Midbrain (tissue), 1 donor: ENCODE results near the gene GNAQ.
A peak's percentile ranks its signal among the peaks of the same experiment; 100 is the strongest.

ENCODE experiments used
- DNase-seq: peaks from one replicate; lab custom pipeline; 2025; lab: John Stamatoyannopoulos, UW

Gene GNAQ

DNA sequence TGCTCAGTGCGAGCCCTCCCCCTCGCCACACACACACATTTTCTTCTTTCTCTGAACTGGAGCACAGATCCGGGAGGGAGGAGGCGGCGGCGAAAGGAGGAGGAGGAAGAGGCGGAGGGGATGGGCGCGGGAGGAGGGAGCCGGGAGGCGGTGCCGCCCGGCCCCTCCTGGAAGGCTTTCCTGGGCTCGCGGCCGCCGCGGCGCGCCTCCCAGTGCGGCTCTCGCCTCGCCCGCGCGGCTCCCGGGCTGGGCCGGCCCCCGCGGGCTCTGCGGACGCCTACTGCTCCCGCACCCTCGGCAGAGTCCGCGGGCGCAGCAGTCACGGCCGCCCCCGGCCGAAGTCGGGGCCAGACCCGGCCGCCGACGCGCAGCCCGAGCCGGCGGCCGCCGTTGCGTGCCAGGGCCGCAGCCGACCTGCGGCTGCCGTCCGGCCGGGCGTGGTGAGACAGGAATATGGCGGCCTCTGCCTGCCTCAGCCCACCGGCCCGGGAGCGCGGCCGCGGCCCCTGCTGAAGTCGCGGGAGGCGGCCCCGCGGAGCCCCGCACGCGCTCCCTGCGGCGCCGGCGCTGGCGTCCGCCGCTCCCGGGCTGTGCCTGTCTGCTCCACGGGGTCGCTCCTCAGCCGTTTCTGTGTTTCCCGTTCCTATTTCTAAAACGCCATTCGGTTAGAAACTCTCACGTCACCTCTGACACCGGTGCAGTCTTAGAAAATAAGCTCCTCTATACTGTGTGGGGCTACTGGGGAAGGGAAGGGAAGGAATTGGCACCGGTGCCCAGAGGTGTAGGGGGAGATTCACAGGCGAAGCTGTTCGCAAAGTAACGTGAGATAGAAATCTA, 500 bp upstream of the GNAQ start:
- DNase-seq = peak; percentile 92

DNA sequence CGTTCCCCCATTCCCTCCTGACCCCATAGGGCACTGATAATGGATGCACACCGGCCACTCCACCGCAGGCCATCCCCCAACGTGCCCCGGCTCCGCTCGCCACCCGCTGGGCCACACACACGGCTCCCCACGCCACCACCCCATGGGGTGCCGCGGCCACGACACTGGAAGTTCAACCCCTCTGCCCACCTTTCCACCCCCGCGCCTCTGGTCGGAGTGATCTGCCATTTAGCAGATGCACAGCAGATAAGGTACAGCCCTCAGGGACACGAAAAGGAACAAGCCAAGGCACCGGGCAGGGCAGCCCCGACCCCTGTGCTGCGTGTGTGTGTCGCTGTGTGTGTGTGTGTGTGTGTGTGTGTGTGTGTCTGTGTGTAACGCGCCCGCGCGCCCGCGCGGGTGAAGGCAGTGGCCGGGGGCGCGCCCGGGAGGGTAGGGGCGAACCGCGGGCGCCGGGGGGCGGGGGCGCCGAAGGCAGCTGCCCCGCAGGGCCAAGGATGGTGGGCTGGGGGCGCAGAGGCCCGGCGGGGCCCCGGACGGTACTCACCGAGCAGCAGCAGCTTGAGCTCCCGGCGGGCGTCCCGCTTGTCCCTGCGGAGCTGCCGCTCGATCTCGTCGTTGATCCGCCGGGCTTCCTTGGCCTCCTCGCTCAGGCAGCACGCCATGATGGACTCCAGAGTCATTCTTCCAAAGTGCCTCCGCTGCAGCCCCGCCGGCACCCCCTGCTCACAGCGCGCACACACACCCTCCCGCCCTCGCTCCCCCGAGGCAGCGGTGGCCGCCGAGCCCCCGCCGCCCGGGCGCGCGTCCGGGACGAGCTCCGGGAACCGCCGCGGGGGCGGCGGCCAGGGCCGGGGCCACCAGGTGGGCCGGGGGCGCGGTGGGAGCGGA, 813 bp downstream of the GNAQ start:
- DNase-seq = peak; percentile 61

GRCh38 chr9:78030296-78030552, 1.4 kb downstream of the GNAQ start:
- DNase-seq = no peak

GRCh38 chr9:78029551-78030295, 1.9 kb downstream of the GNAQ start:
- peak; percentile 59 for DNase-seq

- no peak for DNase-seq
These were observed 2.7 kb downstream of the GNAQ start for GRCh38 chr9:78028926-78029325.

DNA sequence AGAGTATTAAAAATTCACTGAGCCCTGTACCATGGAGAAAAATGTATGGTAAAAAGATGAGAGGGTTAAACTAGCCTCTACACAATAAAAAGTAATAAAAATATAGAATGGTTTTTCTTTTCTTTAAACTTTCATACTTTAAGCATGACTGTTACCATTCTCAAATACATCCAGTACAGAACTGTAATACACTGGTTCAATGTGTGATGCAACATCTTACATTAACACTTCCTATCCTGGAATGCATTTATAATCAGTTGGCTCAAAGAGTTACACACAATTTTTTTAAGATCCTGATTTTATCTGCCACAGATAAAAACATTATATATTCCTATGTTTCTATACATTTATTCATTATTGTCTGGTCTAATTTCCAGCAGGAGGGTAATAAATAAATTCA, 4.7 kb downstream of the GNAQ start:
- DNase-seq = no peak

DNA sequence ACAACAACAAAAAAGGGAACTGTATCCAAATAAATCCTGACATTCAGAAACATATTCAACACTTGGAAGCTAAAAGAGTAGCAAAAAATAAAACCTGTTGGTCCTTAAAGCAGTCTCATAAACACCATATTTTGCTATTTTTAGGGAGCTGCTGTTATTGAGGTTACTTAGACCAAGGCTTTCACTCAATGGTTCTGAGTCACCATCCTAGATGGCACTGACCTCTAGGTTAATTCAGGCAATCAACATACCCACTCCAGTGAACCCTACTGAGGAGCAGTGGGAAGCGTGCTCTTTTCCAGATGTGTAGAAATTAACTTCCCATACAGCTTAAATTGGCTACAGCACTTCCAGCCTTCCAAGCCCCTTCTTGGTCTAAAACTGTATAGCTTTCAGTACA, 5.2 kb downstream of the GNAQ start:
- no peak for DNase-seq

DNA sequence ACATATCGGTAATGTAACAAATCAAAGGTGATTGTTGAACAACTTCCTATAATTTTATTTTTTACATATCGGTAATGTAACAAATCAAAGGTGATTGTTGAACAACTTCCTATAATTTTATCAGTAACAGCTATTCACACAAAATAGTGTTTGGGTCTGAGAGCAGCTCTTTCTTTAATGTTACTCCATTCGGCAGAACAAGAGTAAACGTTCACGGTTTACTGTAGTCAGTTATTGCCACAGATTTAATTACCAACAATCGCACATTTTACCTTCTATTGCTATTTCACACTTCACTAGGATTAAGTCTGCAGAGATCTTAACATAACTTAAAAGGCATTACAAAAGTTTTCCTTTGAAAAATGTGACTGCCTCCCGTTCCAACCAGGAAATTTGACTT, 6.4 kb downstream of the GNAQ start:
- DNase-seq = no peak

DNA sequence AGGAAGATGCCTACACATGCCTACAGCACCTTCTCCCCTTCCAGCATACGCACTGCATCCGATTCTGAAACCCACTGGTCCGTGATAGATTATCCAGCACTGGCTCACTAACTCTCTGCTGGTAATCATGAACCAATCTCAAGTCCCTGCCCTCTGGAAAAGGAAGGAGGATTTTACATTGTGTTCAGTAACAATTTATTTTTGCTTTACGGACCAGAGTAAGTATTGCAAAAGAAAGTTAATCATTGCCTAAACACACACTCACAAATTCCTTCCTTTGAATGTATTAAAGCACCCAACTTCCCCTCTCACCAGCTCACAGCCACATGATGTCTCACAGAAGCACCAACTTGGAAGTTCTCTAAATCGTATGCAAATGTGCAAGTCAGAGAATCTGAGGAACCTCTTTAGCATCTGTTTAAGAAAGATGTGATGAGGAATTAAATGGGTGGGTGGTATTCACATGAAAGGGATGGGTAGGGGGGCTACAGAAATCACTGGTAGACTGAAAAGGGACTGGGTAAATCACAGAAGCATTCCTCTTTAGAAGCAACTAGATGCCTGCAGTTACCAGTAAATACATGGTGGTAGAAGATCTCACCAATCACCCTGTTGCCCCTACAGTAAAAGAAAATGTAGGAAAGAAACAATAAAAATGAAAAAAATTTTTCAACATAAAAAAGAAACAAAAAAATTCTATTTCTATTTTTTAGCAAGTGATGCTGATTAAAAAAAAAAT, 8.4 kb downstream of the GNAQ start:
- peak; percentile 57 for DNase-seq

- DNase-seq = peak; percentile 35
These were observed 9.9 kb downstream of the GNAQ start for GRCh38 chr9:78021697-78022096.

DNA sequence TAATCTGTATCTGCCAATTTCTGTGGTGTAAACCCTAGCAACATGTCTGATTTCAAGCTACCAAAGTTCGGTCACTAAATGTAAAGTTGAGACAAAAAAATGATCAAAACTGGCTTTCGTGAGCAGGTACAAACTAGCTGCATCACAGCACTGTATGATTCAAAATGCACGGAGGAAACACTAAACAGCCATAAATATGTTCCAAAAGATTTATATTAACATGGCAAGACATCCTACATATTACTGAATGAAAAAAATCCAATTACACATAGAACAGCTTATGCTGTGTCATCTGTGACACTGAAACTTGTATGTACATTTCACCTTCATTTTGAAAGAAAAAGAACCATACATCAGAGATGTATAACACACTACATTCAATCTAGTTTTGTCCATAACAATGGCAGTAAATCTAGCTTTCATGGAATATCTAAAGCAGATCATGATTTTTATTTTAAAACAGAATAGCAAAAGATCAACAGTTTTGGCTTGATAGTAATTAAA, 14.4 kb downstream of the GNAQ start:
- no peak for DNase-seq

- no peak for DNase-seq
These were observed 16.4 kb downstream of the GNAQ start for GRCh38 chr9:78015241-78015640.

DNA sequence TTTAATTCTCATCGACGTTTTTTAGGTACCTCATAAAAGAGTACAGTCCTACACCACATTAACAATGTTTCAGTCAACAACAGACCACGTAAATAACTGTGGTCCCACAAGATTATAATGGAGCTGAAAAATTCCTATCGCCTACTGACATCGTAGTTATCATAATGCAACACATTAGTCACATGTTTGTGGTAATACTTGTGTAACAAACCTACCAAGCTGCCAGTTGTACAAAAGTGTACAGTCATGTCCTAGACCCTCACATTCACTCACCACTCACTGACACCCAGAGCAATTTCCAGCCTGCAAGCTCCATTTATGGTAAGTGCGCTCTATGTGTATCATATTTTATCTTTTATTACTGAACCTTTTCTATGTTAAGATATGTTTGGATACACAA, 16.8 kb downstream of the GNAQ start:
- DNase-seq = no peak

- DNase-seq = no peak
These were observed 17.7 kb downstream of the GNAQ start for GRCh38 chr9:78013934-78014333.

DNA sequence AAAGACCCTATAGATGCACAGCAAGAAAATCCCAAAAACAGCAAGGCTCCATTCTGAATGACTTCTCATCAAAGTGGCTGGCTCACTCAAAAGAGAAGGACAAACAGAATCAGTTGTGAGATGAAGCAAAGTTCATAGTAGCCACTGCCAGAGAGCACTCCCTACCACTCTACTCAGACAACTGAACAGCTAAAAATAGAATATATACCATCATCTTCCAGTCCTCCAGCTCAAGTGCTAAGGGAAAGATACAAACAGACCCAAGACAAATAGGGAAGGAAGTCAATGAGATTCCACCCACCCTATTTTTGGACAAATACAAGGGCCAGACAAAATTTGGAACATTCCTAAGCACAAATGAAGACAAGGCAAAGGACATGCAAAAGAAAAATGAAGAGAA, 20.6 kb downstream of the GNAQ start:
- no peak for DNase-seq

GRCh38 chr9:78010445-78010844, 21.2 kb downstream of the GNAQ start:
- DNase-seq = no peak

- no peak for DNase-seq
These were observed 22.4 kb downstream of the GNAQ start for GRCh38 chr9:78009186-78009585.

GRCh38 chr9:78006734-78007133, 24.9 kb downstream of the GNAQ start:
- DNase-seq = no peak

DNA sequence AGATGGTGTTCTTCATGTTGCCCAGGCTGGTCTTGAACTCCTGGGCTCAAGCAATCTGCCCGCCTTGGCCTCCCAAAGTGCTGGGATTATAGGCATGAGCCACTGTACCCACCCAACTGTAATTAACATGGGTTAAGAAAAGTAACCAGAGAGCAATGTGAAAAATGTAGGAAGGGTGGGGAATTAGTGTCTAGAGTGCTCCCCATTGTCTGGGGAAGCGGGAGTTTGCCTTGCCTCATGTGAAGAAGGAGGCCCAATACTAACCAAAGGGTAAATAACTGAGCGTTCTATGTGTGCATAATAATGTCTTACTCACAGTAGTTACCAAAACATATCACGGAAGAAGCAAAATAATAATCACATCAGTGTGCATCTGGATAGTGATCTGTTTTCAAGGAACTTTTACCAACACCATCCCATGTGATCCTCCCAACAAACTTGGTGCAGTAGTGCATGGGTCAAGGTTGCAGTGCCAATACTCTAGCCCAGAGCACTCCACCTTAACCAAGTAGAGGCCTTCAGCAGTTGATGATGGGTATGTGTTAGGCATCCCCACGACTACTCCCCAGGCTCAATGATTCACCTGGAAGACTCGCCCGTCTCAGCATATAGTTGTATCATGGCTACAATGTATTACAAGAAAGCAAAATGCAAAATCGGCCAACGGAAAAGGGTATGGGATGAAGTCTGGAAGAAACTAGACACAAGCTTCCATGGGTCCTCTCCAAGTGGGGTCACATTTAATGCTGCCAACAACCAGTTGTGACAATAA, 26.2 kb downstream of the GNAQ start:
- no peak for DNase-seq

- DNase-seq = no peak
These were observed 27.0 kb downstream of the GNAQ start for GRCh38 chr9:78004478-78005229.
